Activated CD4-positive, alpha-beta memory T cell treated with anti-CD3 and anti-CD28 coated beads for 36 hours (primary cell): ENCODE data around the gene FABP1. TPM values are rescaled to one million over a fixed set of nuclear protein-coding genes. Genes with fewer than 3 reads are reported as not detected.

Source experiments
- microRNA-seq: library from miRNA; unstranded; fragments of <30 nt; microRNA quantifications from one replicate; pipeline ENCODE4 v1.2.0, GENCODE V29; 2022; ENCODE audit warnings: borderline number of aligned reads, borderline microRNAs expressed, borderline replicate concordance
- total RNA-seq, 2 experiments: library from RNA; stranded (reverse); gene quantifications; one replicate each; pipeline ENCODE4 v1.2.3, GENCODE V29; 2021

Gene FABP1
- total RNA-seq, 2 experiments from 2014 or later, result not detected

Small RNA genes within 50 kb of the gene (microRNA-seq; reads per million reads assigned to microRNA genes)
- gene MIR4780, result not detected

Other genes starting within 250 kb of the FABP1 start
- gene RNU2-63P, start 111.5 kb downstream of the FABP1 start, total RNA-seq, result 10 to 100 TPM; 14.4 to 25.7 TPM
- gene KRCC1, start 72.3 kb downstream of the FABP1 start, total RNA-seq, result 10 to 100 TPM; 10.6 to 11.0 TPM
- gene SMYD1, start 60.2 kb downstream of the FABP1 start, total RNA-seq, result not detected
- gene THNSL2, start 42.3 kb upstream of the FABP1 start, total RNA-seq, result under 1 TPM; 0.41 to 0.48 TPM